HepG2 (cell line): ENCODE measurements around the gene CHPF. TPM values are rescaled to one million over a fixed set of nuclear protein-coding genes. Genes with fewer than 3 reads are reported as not detected.

Experiments used
- ARNT ChIP-seq: fragments of 450-650 bp; IDR thresholded peaks from 2 replicates; pipeline ENCODE4 v1.6.1; 2017
- HDAC1 ChIP-seq: sonication (generic); formaldehyde crosslinking; IDR thresholded peaks from 2 replicates; pipeline ENCODE4 v1.5.1; 2020; ENCODE audit warnings: mild to moderate bottlenecking, missing genetic modification reagents
- HIVEP1 ChIP-seq: sonication (generic); formaldehyde crosslinking; IDR thresholded peaks from 2 replicates; pipeline ENCODE4 v1.4.0; 2020; ENCODE audit warnings: mild to moderate bottlenecking, missing genetic modification reagents
- IKZF5 ChIP-seq: IDR thresholded peaks from 2 replicates; pipeline ENCODE4 v1.6.1; 2018; ENCODE audit warnings: missing genetic modification reagents, mild to moderate bottlenecking, missing compliant biosample characterization
- NRL ChIP-seq: sonication (generic); formaldehyde crosslinking; IDR thresholded peaks from 2 replicates; pipeline ENCODE4 v1.5.0; 2020; ENCODE audit warnings: missing genetic modification reagents, mild to moderate bottlenecking, moderate library complexity, borderline replicate concordance
- PITX1 ChIP-seq: sonication (generic); formaldehyde crosslinking; IDR thresholded peaks from 2 replicates; pipeline ENCODE4 v1.5.1; 2020; ENCODE audit warnings: mild to moderate bottlenecking, missing genetic modification reagents
- RFX3 ChIP-seq: IDR thresholded peaks from 2 replicates; pipeline ENCODE4 v1.6.1; 2016; ENCODE audit warnings: missing biosample characterization, missing genetic modification reagents
- RFXANK ChIP-seq: IDR thresholded peaks from 2 replicates; pipeline ENCODE4 v1.6.1; 2016
- SMYD3 ChIP-seq: sonication (generic); formaldehyde crosslinking; IDR thresholded peaks from 2 replicates; pipeline ENCODE4 v1.8.1; 2023; ENCODE audit warnings: mild to moderate bottlenecking, missing genetic modification reagents
- SNAPC4 ChIP-seq: sonication (generic); formaldehyde crosslinking; IDR thresholded peaks from 2 replicates; pipeline ENCODE4 v1.4.0; 2020; ENCODE audit warnings: mild to moderate bottlenecking, missing genetic modification reagents
- THRA ChIP-seq: sonication (generic); formaldehyde crosslinking; IDR thresholded peaks from 2 replicates; pipeline ENCODE4 v1.4.0; 2020; ENCODE audit warnings: missing genetic modification reagents, borderline replicate concordance
- ZFP36 ChIP-seq: fragments of 150-350 bp; IDR thresholded peaks from 2 replicates; pipeline ENCODE4 v1.6.1; 2018; ENCODE audit warnings: borderline replicate concordance, low read length, low read depth; ENCODE audit not compliant: partially characterized antibody
- ZMYM4 ChIP-seq: sonication (generic); formaldehyde crosslinking; IDR thresholded peaks from 2 replicates; pipeline ENCODE4 v1.8.1; 2023; ENCODE audit warnings: mild to moderate bottlenecking, missing genetic modification reagents
- ZNF12 ChIP-seq: sonication (generic); formaldehyde crosslinking; IDR thresholded peaks from 2 replicates; pipeline ENCODE4 v1.5.0; 2020; ENCODE audit warnings: missing genetic modification reagents
- ZNF251 ChIP-seq: sonication (generic); formaldehyde crosslinking; IDR thresholded peaks from 2 replicates; pipeline ENCODE4 v1.9.0; 2021; ENCODE audit warnings: mild to moderate bottlenecking, missing genetic modification reagents
- ZNF276 ChIP-seq: sonication (generic); formaldehyde crosslinking; IDR thresholded peaks from 2 replicates; pipeline ENCODE4 v1.4.0; 2020; ENCODE audit warnings: mild to moderate bottlenecking, low read depth, missing genetic modification reagents
- ZNF589 ChIP-seq: sonication (generic); formaldehyde crosslinking; conservative IDR thresholded peaks from 2 replicates; pipeline ENCODE4 v1.8.0; 2022; ENCODE audit warnings: mild to moderate bottlenecking, moderate library complexity, missing genetic modification reagents
- ZNF740 ChIP-seq: sonication (generic); formaldehyde crosslinking; IDR thresholded peaks from 2 replicates; pipeline ENCODE4 v1.4.0; 2020; ENCODE audit warnings: missing genetic modification reagents
- polyA plus RNA-seq, 8 experiments: library from polyadenylated mRNA; depleted of rRNA in 3 of 8; stranded (reverse) in 7 of 8; unstranded in 1 of 8; fragments of >200 nt; fragmentation: Illumina TruSeq in 4 of 8; extraction: Trizol in 4 of 8; gene quantifications; 2 replicates each; pipeline versions ENCODE4 v1.2.1 to v1.2.3, GENCODE V29; 2011 to 2016; ENCODE audit warnings: low read depth in 4 of 8, missing spikeins in 1 of 8, mixed read lengths in 1 of 8; ENCODE audit not compliant: insufficient read depth in 1 of 8
- total RNA-seq, 5 experiments: library from RNA; depleted of rRNA; stranded (reverse); fragments of >200 nt; fragmentation: Illumina TruSeq; extraction: Trizol; gene quantifications; 2 replicates each; pipeline ENCODE4 v1.2.3, GENCODE V29; 2016; ENCODE audit warnings: low read depth in 1 of 5
- TF ChIP-seq, protein P1 (sequence below): sonication (generic); formaldehyde crosslinking; IDR thresholded peaks from 2 replicates; pipeline ENCODE4 v1.8.0; 2022; ENCODE audit warnings: low read depth, missing genetic modification reagents

The CHPF gene
- total and polyA plus RNA-seq, 2 of the 13 experiments (the other 11 are each of a cell fraction or from before 2014, with no cell fraction given) = 79.6 to 111 TPM

DNA sequence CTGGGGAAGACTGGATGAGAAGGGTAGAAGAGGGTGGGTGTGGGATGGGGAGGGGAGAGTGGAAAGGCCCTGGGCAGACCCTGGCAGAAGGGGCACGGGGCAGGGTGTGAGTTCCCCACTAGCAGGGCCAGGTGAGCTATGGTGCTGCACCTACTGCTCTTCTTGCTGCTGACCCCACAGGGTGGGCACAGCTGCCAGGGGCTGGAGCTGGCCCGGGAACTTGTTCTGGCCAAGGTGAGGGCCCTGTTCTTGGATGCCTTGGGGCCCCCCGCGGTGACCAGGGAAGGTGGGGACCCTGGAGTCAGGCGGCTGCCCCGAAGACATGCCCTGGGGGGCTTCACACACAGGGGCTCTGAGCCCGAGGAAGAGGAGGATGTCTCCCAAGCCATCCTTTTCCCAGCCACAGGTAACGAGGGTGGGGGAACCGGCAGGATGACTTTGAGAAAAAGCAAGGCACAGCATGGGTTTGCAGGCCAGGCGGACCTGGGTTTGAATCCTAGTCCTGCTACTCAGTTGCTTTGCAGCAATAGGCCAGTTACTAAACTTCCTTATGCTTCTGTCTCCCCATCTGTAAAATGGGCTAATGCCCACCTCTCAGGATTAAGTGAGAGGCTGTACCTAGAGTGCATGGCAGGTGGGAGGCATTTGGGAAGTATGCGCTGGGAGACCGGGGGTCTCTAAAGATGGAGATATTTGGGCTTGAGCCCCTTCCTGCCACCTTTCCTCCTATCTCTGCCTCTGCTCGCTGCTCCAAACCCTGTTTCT lies 28.8 kb upstream of the CHPF start, which contains the start of gene INHA (continued):
- TF ChIP-seq SNAPC4 (no peak), PITX1 (CRISPR knock-in tag) (no peak), ARNT (no peak), IKZF5 (CRISPR knock-in tag) (no peak), ZMYM4 (no peak), RFXANK (CRISPR knock-in tag) (no peak), ZFP36 (no peak), ZNF276 (CRISPR knock-in tag) (no peak), ZNF12 (CRISPR knock-in tag) (no peak), ZNF589 (CRISPR knock-in tag) (no peak), HIVEP1 (CRISPR knock-in tag) (peak; percentile 10; the same call in 1 of the 2 replicates), THRA (CRISPR knock-in tag) (no peak), HDAC1 (no peak), ZNF251 (CRISPR knock-in tag) (no peak), SMYD3 (CRISPR knock-in tag) (no peak), NRL (CRISPR knock-in tag) (peak; percentile 26; the same call in 1 of the 2 replicates), ZNF740 (CRISPR knock-in tag) (no peak), RFX3 (CRISPR knock-in tag) (no peak)
- TF ChIP-seq, protein P1, sequence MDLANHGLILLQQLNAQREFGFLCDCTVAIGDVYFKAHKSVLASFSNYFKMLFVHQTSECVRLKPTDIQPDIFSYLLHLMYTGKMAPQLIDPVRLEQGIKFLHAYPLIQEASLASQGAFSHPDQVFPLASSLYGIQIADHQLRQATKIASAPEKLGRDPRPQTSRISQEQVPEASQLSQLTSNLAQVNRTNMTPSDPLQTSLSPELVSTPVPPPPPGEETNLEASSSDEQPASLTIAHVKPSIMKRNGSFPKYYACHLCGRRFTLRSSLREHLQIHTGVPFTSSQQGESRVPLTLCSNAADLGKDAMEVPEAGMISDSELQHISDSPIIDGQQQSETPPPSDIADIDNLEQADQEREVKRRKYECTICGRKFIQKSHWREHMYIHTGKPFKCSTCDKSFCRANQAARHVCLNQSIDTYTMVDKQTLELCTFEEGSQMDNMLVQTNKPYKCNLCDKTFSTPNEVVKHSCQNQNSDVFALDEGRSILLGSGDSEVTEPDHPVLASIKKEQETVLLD = no peak
